Common myeloid progenitor, CD34-positive (primary cell): ENCODE measurements around the gene IL2RA. TPM values are rescaled to one million over a fixed set of nuclear protein-coding genes. Genes with fewer than 3 reads are reported as not detected.
"Not testable (repeated sequence)": the region's sequence is repeated elsewhere in the genome, so short reads cannot be mapped to it uniquely, and the experiment has no call there.

ENCODE experiments used
- CTCF ChIA-PET: fragments of 350-600 bp; sonication (Branson Sonifier 250); formaldehyde crosslinking; loops from one replicate; lab custom pipeline; 2021; ENCODE audit warnings: antibody characterized with exemption; lab: Charles Lee
- POLR2A ChIA-PET: fragments of 350-600 bp; sonication (Branson Sonifier 250); formaldehyde crosslinking; loops from one replicate; lab custom pipeline; 2021; ENCODE audit warnings: antibody characterized with exemption; lab: Charles Lee
- DNase-seq, 3 donors: peaks; one replicate each; pipeline versions ENCODE4 v3.0.0 to v3.0.0-alpha.2; 2013
- H3K27ac ChIP-seq, 2 experiments: 1 replicate in 1 of 2; 2 replicates in 1 of 2; pipeline ENCODE4 v1.7.0; 2013; ENCODE audit warnings: inconsistent platforms in 2 of 2, low read length in 2 of 2, mild to moderate bottlenecking in 2 of 2, low read depth in 1 of 2, moderate library complexity in 1 of 2; ENCODE audit not compliant: severe bottlenecking in 2 of 2, insufficient read depth in 1 of 2, poor library complexity in 1 of 2
- H3K27me3 ChIP-seq, 5 experiments: replicated peaks in 2 of 5; 1 replicate in 3 of 5; 2 replicates in 2 of 5; pipeline versions ENCODE4 v1.6.1 to v1.7.0; 2013; ENCODE audit warnings: low read length in 4 of 5, mild to moderate bottlenecking in 2 of 5, moderate library complexity in 2 of 5, inconsistent platforms in 1 of 5; ENCODE audit not compliant: insufficient read depth in 5 of 5, control insufficient read depth in 4 of 5
- H3K36me3 ChIP-seq, 4 experiments: 1 replicate in 2 of 4; 2 replicates in 2 of 4; pipeline versions ENCODE4 v1.6.1 to v1.7.0; 2013; ENCODE audit warnings: low read length in 3 of 4, control low read depth in 1 of 4, mild to moderate bottlenecking in 1 of 4; ENCODE audit not compliant: control insufficient read depth in 4 of 4, insufficient read depth in 4 of 4
- H3K4me1 ChIP-seq, 4 experiments: 1 replicate in 3 of 4; 2 replicates in 1 of 4; pipeline versions ENCODE4 v1.6.1 to v1.7.1; 2013; ENCODE audit warnings: low read length in 3 of 4, mild to moderate bottlenecking in 3 of 4, control low read depth in 1 of 4, inconsistent platforms in 1 of 4, moderate library complexity in 1 of 4; ENCODE audit not compliant: control insufficient read depth in 4 of 4, insufficient read depth in 4 of 4; ENCODE audit errors: control extremely low read depth in 1 of 4
- H3K4me3 ChIP-seq, 7 experiments: 1 replicate in 4 of 7; 2 replicates in 3 of 7; pipeline versions ENCODE4 v1.5.1 to v1.7.0; 2013; ENCODE audit warnings: mild to moderate bottlenecking in 7 of 7, low read length in 6 of 7, moderate library complexity in 6 of 7, inconsistent platforms in 2 of 7, low read depth in 2 of 7, control low read depth in 1 of 7; ENCODE audit not compliant: insufficient read depth in 4 of 7, control insufficient read depth in 1 of 7; ENCODE audit errors: extremely low read depth in 1 of 7
- H3K9me3 ChIP-seq, 5 experiments: 1 replicate in 4 of 5; 2 replicates in 1 of 5; pipeline versions ENCODE4 v1.6.1 to v1.7.1; 2013; ENCODE audit warnings: low read length in 4 of 5, mild to moderate bottlenecking in 2 of 5, inconsistent platforms in 1 of 5, low read depth in 1 of 5, moderate library complexity in 1 of 5; ENCODE audit not compliant: control insufficient read depth in 4 of 5, insufficient read depth in 2 of 5; ENCODE audit errors: control extremely low read depth in 1 of 5
- WGBS: methylation state at CpG from one replicate; pipeline ENCODE4 v1.1.5; 2013; ENCODE audit not compliant: insufficient coverage; 5-methylcytosine and 5-hydroxymethylcytosine counted together
- polyA plus RNA-seq: library from polyadenylated mRNA; unstranded; fragments of 120-200 nt; gene quantifications from one replicate; pipeline ENCODE4 v1.2.1, GENCODE V29; 2013

The IL2RA gene
- polyA plus RNA-seq: 4.8 TPM

GRCh38 chr10:6062101-6062771 lies at the start of gene IL2RA:
Gene IL2RA, minus strand, starts transcription at chr10:6062367. Its CDS starts 216 bp downstream, at chr10:6062151.
- DNase-seq: peak; percentile 46 to 88 (median 86)
- H3K4me3 ChIP-seq: peak within 1 kb of the TSS in 4 of 7 experiments; percentile 13 to 68 (median 39)

GRCh38 chr10:6110136-6110535 lies 48.0 kb upstream of the IL2RA start:
- WGBS: 97% methylated on average over 5 of the region's 5 CpGs
- Histone ChIP-seq H3K36me3 (peaks cover 25 to 93% (median 67%) of the 10 kb centered on the region in 4 experiments), H3K4me3 (no peak overlapping the region), H3K27ac (no peak overlapping the region), H3K4me1 (peaks cover 0 to 9% (median 4%) of the 10 kb centered on the region in 4 experiments), H3K27me3 (no peaks in the 10 kb centered on the region), H3K9me3 (no peaks in the 10 kb centered on the region)
- ChIA-PET CTCF (interaction anchor here (0.7 to 8.0 kb wide), 13 partner anchors 11 to 298 kb away, joined by 3 to 71 read pairs (median 5); partner anchors contain the start of gene PFKFB3), POLR2A (interaction anchor here (0.7 kb wide), 1 partner anchor 19 kb away, joined by 3 read pairs; no protein-coding TSS in a partner anchor)
- no peak for DNase-seq

More at GRCh38 chr10:6062101-6062771, at the start of gene IL2RA:
- WGBS: 42% methylated on average over 8 of the region's 18 CpGs
- ChIA-PET POLR2A (interaction anchor here (1.1 kb wide), 1 partner anchor 11 kb away, joined by 4 read pairs; no protein-coding TSS in a partner anchor), CTCF (interaction anchor here (0.9 to 2.8 kb wide), 5 partner anchors 8 to 340 kb away, joined by 3 to 7 read pairs (median 4); no protein-coding TSS in a partner anchor)
- no peaks in the 10 kb centered on the region for H3K36me3 ChIP-seq
- H3K9me3 ChIP-seq: no peaks in the 10 kb centered on the region
- peaks cover 7 to 62% (median 51%) of the 10 kb centered on the region in 4 experiments for H3K4me1 ChIP-seq
- H3K27me3 ChIP-seq: no peaks in the 10 kb centered on the region
- H3K27ac ChIP-seq: no peak within 1 kb of the TSS

GRCh38 chr10:6109444-6109775 lies 47.2 kb upstream of the IL2RA start:
- DNase-seq: no peak
- Histone ChIP-seq H3K4me1 (peaks cover 0 to 9% (median 4%) of the 10 kb centered on the region in 4 experiments), H3K27ac (peak overlapping the region in 1 of 2 experiments; percentile 6), H3K36me3 (peaks cover 22 to 92% (median 64%) of the 10 kb centered on the region in 4 experiments), H3K9me3 (no peaks in the 10 kb centered on the region), H3K27me3 (no peaks in the 10 kb centered on the region), H3K4me3 (no peak overlapping the region)
- ChIA-PET POLR2A (no interaction called here), CTCF (interaction anchor here (0.7 to 8.0 kb wide), 10 partner anchors 12 to 301 kb away, joined by 3 to 71 read pairs (median 8); partner anchors contain the start of gene PFKFB3)
- 85% methylated on average over 6 of the region's 7 CpGs for WGBS

GRCh38 chr10:6108631-6109443 lies 46.7 kb upstream of the IL2RA start:
- 70% methylated on average over 5 of the region's 12 CpGs for WGBS
- no peaks in the 10 kb centered on the region for H3K27me3 ChIP-seq
- peaks cover 0 to 9% (median 4%) of the 10 kb centered on the region in 4 experiments for H3K4me1 ChIP-seq
- no peaks in the 10 kb centered on the region for H3K9me3 ChIP-seq
- H3K36me3 ChIP-seq: peaks cover 19 to 91% (median 62%) of the 10 kb centered on the region in 4 experiments
- no peak overlapping the region for H3K4me3 ChIP-seq
- CTCF ChIA-PET: interaction anchor here (0.6 to 8.0 kb wide), 8 partner anchors 8 to 302 kb away, joined by 3 to 71 read pairs (median 6); no protein-coding TSS in a partner anchor
- peak; percentile 64 to 81 (median 78) for DNase-seq
- POLR2A ChIA-PET: interaction anchor here (1.1 kb wide), 1 partner anchor 42 kb away, joined by 3 read pairs; no protein-coding TSS in a partner anchor
- peak overlapping the region in 1 of 2 experiments; percentile 6 for H3K27ac ChIP-seq

GRCh38 chr10:6108072-6108471 lies 45.9 kb upstream of the IL2RA start:
- Histone ChIP-seq H3K9me3 (no peaks in the 10 kb centered on the region), H3K4me1 (peaks cover 0 to 9% (median 4%) of the 10 kb centered on the region in 4 experiments), H3K27ac (no peak overlapping the region), H3K36me3 (peaks cover 15 to 88% (median 61%) of the 10 kb centered on the region in 4 experiments), H3K27me3 (no peaks in the 10 kb centered on the region), H3K4me3 (no peak overlapping the region)
- ChIA-PET CTCF (interaction anchor here (0.6 to 8.0 kb wide), 7 partner anchors 8 to 303 kb away, joined by 3 to 71 read pairs (median 8); no protein-coding TSS in a partner anchor), POLR2A (interaction anchor here (1.1 kb wide), 1 partner anchor 43 kb away, joined by 3 read pairs; no protein-coding TSS in a partner anchor)
- DNase-seq: no peak
- WGBS: 100% methylated on average over 3 of the region's 6 CpGs

- H3K27ac ChIP-seq, H3K9me3 ChIP-seq, H3K27me3 ChIP-seq, H3K4me3 ChIP-seq, H3K4me1 ChIP-seq, POLR2A ChIA-PET, DNase-seq: not testable (repeated sequence)
- WGBS: 100% methylated on average over 1 of the region's 3 CpGs
- CTCF ChIA-PET: interaction anchor here (1.1 to 8.0 kb wide), 5 partner anchors 32 to 299 kb away, joined by 3 to 71 read pairs (median 7); no protein-coding TSS in a partner anchor
- peaks cover 13 to 88% (median 60%) of the 10 kb centered on the region in 4 experiments for H3K36me3 ChIP-seq
Measured at GRCh38 chr10:6107616-6108015, 45.4 kb upstream of the IL2RA start.
